Muscle layer of duodenum (tissue), 2 donors: ENCODE results near the gene ZCCHC2.

Experiments
- H3K27ac ChIP-seq: one replicate; pipeline ENCODE4 v1.7.0; 2013; ENCODE audit warnings: mild to moderate bottlenecking, low read length
- H3K27me3 ChIP-seq: one replicate; pipeline ENCODE4 v1.7.0; 2013; ENCODE audit warnings: low read depth, mild to moderate bottlenecking, control low read depth, low read length
- H3K36me3 ChIP-seq, 2 donors: one replicate each; pipeline ENCODE4 v1.7.0; 2013; ENCODE audit warnings: low read length in 2 of 2, control low read depth in 1 of 2, mild to moderate bottlenecking in 1 of 2; ENCODE audit not compliant: insufficient read depth in 2 of 2, control insufficient read depth in 1 of 2
- H3K4me1 ChIP-seq, 2 donors: one replicate each; pipeline ENCODE4 v1.7.0; 2013; ENCODE audit warnings: low read length in 2 of 2, mild to moderate bottlenecking in 2 of 2, control low read depth in 1 of 2, moderate library complexity in 1 of 2; ENCODE audit not compliant: insufficient read depth in 2 of 2, control insufficient read depth in 1 of 2
- H3K4me3 ChIP-seq, 2 donors: one replicate each; pipeline ENCODE4 v1.7.0; 2013; ENCODE audit warnings: low read length in 2 of 2, low read depth in 1 of 2, mild to moderate bottlenecking in 1 of 2
- H3K9me3 ChIP-seq, 2 donors: one replicate each; pipeline ENCODE4 v1.7.0; 2013; ENCODE audit warnings: low read length in 2 of 2, control low read depth in 1 of 2, mild to moderate bottlenecking in 1 of 2; ENCODE audit not compliant: control insufficient read depth in 1 of 2
- donor health status: healthy.

Gene ZCCHC2

GRCh38 chr18:62543021-62543420 lies 20.2 kb downstream of the ZCCHC2 start:
- Histone ChIP-seq H3K27ac (no peak overlapping the region), H3K36me3 (peaks cover 39 to 40% of the 10 kb centered on the region in 2 donors), H3K4me3 (no peak overlapping the region), H3K27me3 (no peaks in the 10 kb centered on the region), H3K4me1 (no peaks in the 10 kb centered on the region), H3K9me3 (no peaks in the 10 kb centered on the region)

- H3K4me1 ChIP-seq, result no peaks in the 10 kb centered on the region
- no peak overlapping the region for H3K4me3 ChIP-seq
- no peak overlapping the region for H3K27ac ChIP-seq
- H3K36me3 ChIP-seq, result peaks cover 44 to 45% of the 10 kb centered on the region in 2 donors
- no peaks in the 10 kb centered on the region for H3K27me3 ChIP-seq
- H3K9me3 ChIP-seq, result no peaks in the 10 kb centered on the region
Observed at GRCh38 chr18:62545098-62545497, 22.3 kb downstream of the ZCCHC2 start.

- no peak overlapping the region for H3K27ac ChIP-seq
- H3K4me1 ChIP-seq, result no peaks in the 10 kb centered on the region
- H3K27me3 ChIP-seq, result no peaks in the 10 kb centered on the region
- H3K36me3 ChIP-seq, result peaks cover 35 to 43% of the 10 kb centered on the region in 2 donors
- no peak overlapping the region for H3K4me3 ChIP-seq
- H3K9me3 ChIP-seq, result no peaks in the 10 kb centered on the region
Observed at GRCh38 chr18:62549755-62550154, 26.9 kb downstream of the ZCCHC2 start.

- no peak overlapping the region for H3K27ac ChIP-seq
- H3K27me3 ChIP-seq, result no peaks in the 10 kb centered on the region
- H3K4me3 ChIP-seq, result no peak overlapping the region
- H3K36me3 ChIP-seq, result peaks cover 29 to 42% of the 10 kb centered on the region in 2 donors
- no peaks in the 10 kb centered on the region for H3K9me3 ChIP-seq
- peaks cover 0 to 3% of the 10 kb centered on the region in 2 donors for H3K4me1 ChIP-seq
Observed at GRCh38 chr18:62550746-62551145, 27.9 kb downstream of the ZCCHC2 start.

GRCh38 chr18:62551972-62552513 lies 29.2 kb downstream of the ZCCHC2 start:
- Histone ChIP-seq H3K4me1 (peaks cover 0 to 3% of the 10 kb centered on the region in 2 donors), H3K4me3 (no peak overlapping the region), H3K9me3 (no peaks in the 10 kb centered on the region), H3K27me3 (no peaks in the 10 kb centered on the region), H3K27ac (no peak overlapping the region), H3K36me3 (peaks cover 31 to 40% of the 10 kb centered on the region in 2 donors)

- H3K4me3 ChIP-seq, result no peak overlapping the region
- H3K27me3 ChIP-seq, result no peaks in the 10 kb centered on the region
- peaks cover 52 to 56% of the 10 kb centered on the region in 2 donors for H3K36me3 ChIP-seq
- H3K4me1 ChIP-seq, result peaks cover 0 to 3% of the 10 kb centered on the region in 2 donors
- no peak overlapping the region for H3K27ac ChIP-seq
- H3K9me3 ChIP-seq, result no peaks in the 10 kb centered on the region
Observed at GRCh38 chr18:62554061-62554815, 31.4 kb downstream of the ZCCHC2 start.

GRCh38 chr18:62555135-62555534 lies 32.3 kb downstream of the ZCCHC2 start:
- no peaks in the 10 kb centered on the region for H3K9me3 ChIP-seq
- H3K4me3 ChIP-seq, result no peak overlapping the region
- no peaks in the 10 kb centered on the region for H3K27me3 ChIP-seq
- no peak overlapping the region for H3K27ac ChIP-seq
- peaks cover 54 to 57% of the 10 kb centered on the region in 2 donors for H3K36me3 ChIP-seq
- H3K4me1 ChIP-seq, result peaks cover 0 to 3% of the 10 kb centered on the region in 2 donors

GRCh38 chr18:62556397-62556796 lies 33.6 kb downstream of the ZCCHC2 start:
- Histone ChIP-seq H3K9me3 (no peaks in the 10 kb centered on the region), H3K27ac (no peak overlapping the region), H3K27me3 (no peaks in the 10 kb centered on the region), H3K4me1 (peaks cover 0 to 3% of the 10 kb centered on the region in 2 donors), H3K36me3 (peaks cover 54 to 55% of the 10 kb centered on the region in 2 donors), H3K4me3 (no peak overlapping the region)

- no peak overlapping the region for H3K27ac ChIP-seq
- no peak overlapping the region for H3K4me3 ChIP-seq
- peaks cover 56 to 61% of the 10 kb centered on the region in 2 donors for H3K36me3 ChIP-seq
- no peaks in the 10 kb centered on the region for H3K27me3 ChIP-seq
- peaks cover 0 to 3% of the 10 kb centered on the region in 2 donors for H3K4me1 ChIP-seq
- no peaks in the 10 kb centered on the region for H3K9me3 ChIP-seq
Observed at GRCh38 chr18:62558015-62558663, 35.3 kb downstream of the ZCCHC2 start.

- H3K9me3 ChIP-seq, result no peaks in the 10 kb centered on the region
- peaks cover 54 to 57% of the 10 kb centered on the region in 2 donors for H3K36me3 ChIP-seq
- H3K4me3 ChIP-seq, result no peak overlapping the region
- no peak overlapping the region for H3K27ac ChIP-seq
- H3K27me3 ChIP-seq, result no peaks in the 10 kb centered on the region
- H3K4me1 ChIP-seq, result no peaks in the 10 kb centered on the region
Observed at GRCh38 chr18:62564044-62564443, 41.2 kb downstream of the ZCCHC2 start.

- H3K9me3 ChIP-seq, result no peaks in the 10 kb centered on the region
- H3K27me3 ChIP-seq, result no peaks in the 10 kb centered on the region
- no peaks in the 10 kb centered on the region for H3K4me1 ChIP-seq
- no peak overlapping the region for H3K4me3 ChIP-seq
- H3K27ac ChIP-seq, result no peak overlapping the region
- H3K36me3 ChIP-seq, result peaks cover 51% of the 10 kb centered on the region in 2 donors
Observed at GRCh38 chr18:62566199-62566598, 43.4 kb downstream of the ZCCHC2 start.
